ENCODE measurements around the gene PASK.

- no peak for TF ChIP-seq CTCF (IDR thresholded peaks at IDR 0.05)
- no peak for TF ChIP-seq POLR2A (IDR thresholded peaks at IDR 0.05)
These were observed 28.5 kb upstream of the PASK start for GRCh38 chr2:241177526-241178334.

All from tibial nerve (tissue), 3 donors.